SH-SY5Y (cell line): ENCODE results near the gene RSBN1.

Source experiments
- GATA2 ChIP-seq: IDR thresholded peaks from 2 replicates; pipeline ENCODE4 v1.6.1; 2011; ENCODE audit warnings: mild to moderate bottlenecking, low read depth, low read length
- GATA3 ChIP-seq: IDR thresholded peaks from 2 replicates; pipeline ENCODE4 v1.6.1; 2011; ENCODE audit warnings: low read depth, mild to moderate bottlenecking, low read length, moderate library complexity

DNA sequence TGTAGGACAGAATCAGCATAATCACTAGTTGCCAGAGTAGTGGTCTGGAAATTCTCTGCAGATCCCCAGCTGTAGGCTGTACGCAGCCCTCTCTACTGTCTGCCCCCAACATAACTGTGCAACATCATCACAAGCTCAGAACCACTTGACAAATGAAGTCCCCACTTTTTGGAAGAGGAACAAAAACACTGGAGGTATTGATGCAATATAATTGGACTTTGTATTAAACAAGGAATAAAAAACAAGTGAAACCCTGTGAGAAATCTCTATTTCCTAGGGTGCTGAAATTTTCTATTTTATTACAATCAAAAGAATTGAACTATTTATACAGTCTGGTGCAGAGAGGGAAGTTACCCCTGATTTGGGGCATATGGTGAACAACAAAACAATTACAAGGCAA lies 68.2 kb downstream of the RSBN1 start:
- TF ChIP-seq GATA2 (no peak), GATA3 (no peak)
